ENCODE results near the gene BICDL1. TPM values are rescaled to one million over a fixed set of nuclear protein-coding genes. Genes with fewer than 3 reads are reported as not detected.

The BICDL1 gene
- total and polyA plus RNA-seq, 2 donors (not counting 3 experiments of a cell fraction or from before 2014, with no cell fraction given) = 0.19 TPM; not detected in 1

- Histone ChIP-seq H3K9me3 (replicated peaks; ENCODE audit: control insufficient read depth, insufficient read depth, low read length) (no peaks in the 10 kb centered on the region), H4K20me1 (replicated peaks; ENCODE audit: control insufficient read depth, extremely low read depth, insufficient read depth, low read length) (peaks cover 3% of the 10 kb centered on the region), H3K9ac (replicated peaks; ENCODE audit: extremely low read depth, insufficient read depth, low read length) (no peak overlapping the region), H3K4me3 (replicated peaks in 1 of 3; ENCODE audit: insufficient read depth in 1 of 3, low read depth in 1 of 3, low read length in 3 of 3) (no peak overlapping the region), H3K27me3 (ENCODE audit: control insufficient read depth in 2 of 2, insufficient read depth in 2 of 2, low read length in 2 of 2) (no peaks in the 10 kb centered on the region), H2AFZ (ENCODE audit: low read depth, low read length) (no peak overlapping the region), H3K9me1 (replicated peaks; ENCODE audit: control insufficient read depth, extremely low read depth, insufficient read depth, low read length) (no peaks in the 10 kb centered on the region), H3K36me3 (ENCODE audit: control insufficient read depth in 2 of 2, extremely low read depth in 1 of 2, insufficient read depth in 2 of 2, low read length in 2 of 2) (peaks cover 0 to 25% of the 10 kb centered on the region in 2 experiments), H3K79me2 (ENCODE audit: control insufficient read depth, insufficient read depth, low read length) (peaks cover 89% of the 10 kb centered on the region), H3K4me2 (ENCODE audit: insufficient read depth, low read length) (no peak overlapping the region), H3K27ac (ENCODE audit: insufficient read depth, low read depth, low read length) (no peak overlapping the region), H3K4me1 (ENCODE audit: control insufficient read depth, extremely low read depth, insufficient read depth, low read length) (peaks cover 2% of the 10 kb centered on the region)
- CTCF ChIA-PET = interaction anchor here (0.8 kb wide), 1 partner anchor 61 kb away, joined by 3 read pairs; no protein-coding TSS in a partner anchor
- no peak for TF ChIP-seq MYC (IDR thresholded peaks at IDR 0.05; ENCODE audit: low read depth, low read length)
- TF ChIP-seq POLR2A (IDR thresholded peaks at IDR 0.05; ENCODE audit: low read depth, low read length) = no peak
- FAIRE-seq (no peak), DNase-seq (ENCODE audit: low read depth, low spot score) (no peak)
- dilution Hi-C loops (cut with MboI; ENCODE audit: extremely low pct_ligation_motif_present, low sequenced_read_pairs) (no loop called here), intact Hi-C loops (cut with micrococcal nuclease) (no loop called here)
- POLR2A ChIA-PET = no interaction called here
- BruUV-seq (replicated peaks) = TSS peak; percentile 2
These were observed 117.1 kb downstream of the BICDL1 start for GRCh38 chr12:120106151-120106550.

GRCh38 chr12:120109570-120110267 lies 120.7 kb downstream of the BICDL1 start:
- POLR2A ChIA-PET = no interaction called here
- Histone ChIP-seq H3K9ac (replicated peaks; ENCODE audit: extremely low read depth, insufficient read depth, low read length) (no peak overlapping the region), H3K36me3 (ENCODE audit: control insufficient read depth in 2 of 2, extremely low read depth in 1 of 2, insufficient read depth in 2 of 2, low read length in 2 of 2) (peaks cover 0 to 10% of the 10 kb centered on the region in 2 experiments), H3K9me1 (replicated peaks; ENCODE audit: control insufficient read depth, extremely low read depth, insufficient read depth, low read length) (no peaks in the 10 kb centered on the region), H3K9me3 (replicated peaks; ENCODE audit: control insufficient read depth, insufficient read depth, low read length) (no peaks in the 10 kb centered on the region), H3K27me3 (ENCODE audit: control insufficient read depth in 2 of 2, insufficient read depth in 2 of 2, low read length in 2 of 2) (no peaks in the 10 kb centered on the region), H2AFZ (ENCODE audit: low read depth, low read length) (no peak overlapping the region), H3K4me2 (ENCODE audit: insufficient read depth, low read length) (no peak overlapping the region), H3K79me2 (ENCODE audit: control insufficient read depth, insufficient read depth, low read length) (peaks cover 88% of the 10 kb centered on the region), H3K4me1 (ENCODE audit: control insufficient read depth, extremely low read depth, insufficient read depth, low read length) (peaks cover 2% of the 10 kb centered on the region), H4K20me1 (replicated peaks; ENCODE audit: control insufficient read depth, extremely low read depth, insufficient read depth, low read length) (peaks cover 3% of the 10 kb centered on the region), H3K27ac (ENCODE audit: insufficient read depth, low read depth, low read length) (no peak overlapping the region), H3K4me3 (replicated peaks in 1 of 3; ENCODE audit: insufficient read depth in 1 of 3, low read depth in 1 of 3, low read length in 3 of 3) (no peak overlapping the region)
- TF ChIP-seq CTCF (IDR thresholded peaks at IDR 0.05; ENCODE audit: extremely low read depth in 1 of 2, insufficient read depth in 1 of 2, low read depth in 1 of 2, low read length in 2 of 2) (no peak), POLR2A (IDR thresholded peaks at IDR 0.05; ENCODE audit: low read depth, low read length) (no peak), MYC (IDR thresholded peaks at IDR 0.05; ENCODE audit: low read depth, low read length) (no peak), MAX (IDR thresholded peaks at IDR 0.05; ENCODE audit: insufficient read depth, insufficient read length) (no peak), EZH2 (IDR thresholded peaks at IDR 0.05; ENCODE audit: borderline replicate concordance, low read depth, low read length, severe bottlenecking) (no peak), FOS (IDR thresholded peaks at IDR 0.05; ENCODE audit: borderline replicate concordance, insufficient read depth, low read length) (no peak), POLR2AphosphoS5 (IDR thresholded peaks at IDR 0.05; ENCODE audit: insufficient read depth, low read depth, low read length) (no peak), JUN (IDR thresholded peaks at IDR 0.05; ENCODE audit: borderline replicate concordance, insufficient read depth, insufficient read length, low read depth) (no peak), GATA2 (IDR thresholded peaks at IDR 0.05; ENCODE audit: insufficient read depth, insufficient read length, low read depth, low read length) (no peak)
- DNase-seq (ENCODE audit: low read depth, low spot score) (no peak), FAIRE-seq (no peak)
- CTCF ChIA-PET = interaction anchor here (0.6 to 1.6 kb wide), 3 partner anchors 9 to 13 kb away, joined by 3 to 6 read pairs (median 4); no protein-coding TSS in a partner anchor
- no TSS peak for BruUV-seq (replicated peaks)
- intact Hi-C loops (cut with micrococcal nuclease) (no loop called here), dilution Hi-C loops (cut with MboI; ENCODE audit: extremely low pct_ligation_motif_present, low sequenced_read_pairs) (no loop called here)

All from endothelial cell of umbilical vein (primary cell).